NOMO-1 treated with DMSO at 0.1 percent for 48 hours (cell line): ENCODE data around the gene GLE1.
"Not testable (repeated sequence)": the region's sequence is repeated elsewhere in the genome, so short reads cannot be mapped to it uniquely, and the experiment has no call there.

Experiments used
- DNase-seq: peaks from one replicate; lab custom pipeline; 2025; ENCODE audit not compliant: unreplicated experiment; lab: John Stamatoyannopoulos, UW

The GLE1 gene

DNA sequence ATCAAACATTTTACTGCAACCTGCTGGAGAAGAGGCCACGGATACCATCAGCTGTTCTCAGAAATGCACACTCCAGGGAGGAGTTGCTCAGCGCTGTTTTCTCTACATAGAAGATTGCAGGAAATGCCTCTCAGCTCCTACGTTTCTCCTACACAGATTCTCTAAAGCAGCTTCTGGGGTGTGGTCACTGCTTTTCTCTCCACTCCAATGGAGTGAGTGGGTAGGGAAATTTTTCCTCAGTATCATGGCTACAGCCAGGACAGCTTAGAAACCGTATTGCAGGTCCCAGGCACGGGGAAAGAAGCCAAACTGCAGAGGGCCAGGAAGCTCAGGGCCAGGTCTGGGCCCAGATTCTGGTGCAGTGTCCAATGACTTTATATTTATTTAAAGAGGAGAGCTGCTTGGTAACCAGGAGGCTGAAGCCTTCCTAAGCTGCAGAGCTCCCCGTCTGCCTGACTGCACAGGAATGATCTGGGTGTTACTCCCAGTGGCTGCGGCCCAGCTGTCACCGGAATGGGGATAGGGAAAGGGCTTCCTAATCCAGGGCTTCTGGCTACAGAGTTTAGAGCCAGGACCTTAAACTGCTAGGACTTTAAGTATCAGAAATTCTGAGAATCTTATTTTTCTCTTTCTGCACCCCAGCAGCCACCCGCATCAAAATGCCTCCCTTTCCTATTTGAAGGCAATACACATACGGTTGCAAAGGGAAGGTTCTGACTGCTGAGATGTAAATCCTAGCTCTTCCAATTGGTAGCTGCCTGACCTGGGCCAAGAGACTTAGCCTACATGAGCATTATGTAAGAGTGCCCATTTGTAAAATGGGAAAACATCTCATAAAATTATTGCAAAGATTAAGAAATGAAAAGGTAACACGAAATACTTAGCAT lies 46.5 kb downstream of the GLE1 start:
- no peak for DNase-seq

DNA sequence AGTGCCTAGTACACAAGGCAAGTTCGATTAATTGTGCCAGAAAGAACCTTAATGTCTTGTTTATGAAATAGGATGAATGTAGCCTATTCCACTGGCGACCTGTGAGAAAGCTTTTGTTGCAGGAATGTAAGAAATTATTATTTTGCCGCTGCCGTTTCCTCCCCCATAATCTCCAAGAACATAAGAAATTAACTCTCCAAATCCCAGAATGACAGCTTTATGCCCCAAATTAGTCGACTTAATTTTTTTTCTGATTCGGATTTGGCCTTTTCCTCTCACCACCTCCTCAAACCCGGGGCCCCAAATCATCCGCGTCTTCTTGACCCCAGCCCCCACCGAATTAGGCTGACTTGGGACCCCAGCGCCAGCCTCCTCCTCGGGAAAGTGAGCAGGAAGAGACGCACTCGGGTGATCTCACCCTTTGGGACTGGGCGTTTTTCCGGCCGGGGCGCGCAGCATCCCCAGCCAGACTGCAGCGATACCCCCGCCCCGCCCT lies 47.2 kb downstream of the GLE1 start:
- DNase-seq: no peak

DNA sequence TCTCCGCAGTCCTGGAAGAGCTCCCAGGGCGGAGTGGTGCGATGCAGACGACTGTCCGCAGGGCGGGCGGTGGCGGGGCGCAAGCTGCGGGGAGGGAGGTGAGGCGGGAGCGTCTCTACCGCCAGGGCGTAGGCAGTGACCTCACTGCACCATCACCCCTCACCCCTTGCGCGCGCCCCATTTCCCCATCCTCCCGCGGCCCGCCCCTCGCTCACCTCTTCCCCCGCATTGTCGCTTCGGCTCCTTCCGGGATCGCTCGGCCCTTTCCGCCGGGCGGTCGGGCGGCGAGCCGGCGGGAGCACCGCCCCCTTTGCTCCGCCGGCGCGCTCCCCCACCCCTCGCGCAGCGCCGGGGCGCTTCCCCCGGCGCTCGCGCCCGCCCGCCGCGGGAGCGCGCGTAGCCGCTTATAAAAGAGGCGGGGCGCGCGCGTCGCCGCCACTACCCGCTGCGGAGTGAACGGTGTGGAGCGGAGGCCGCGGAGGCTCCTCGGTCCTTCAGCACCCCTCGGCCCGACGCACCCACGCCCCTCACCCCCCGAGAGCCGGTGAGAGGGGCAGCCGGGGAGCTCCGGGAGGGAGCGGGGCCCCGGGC lies 47.7 kb downstream of the GLE1 start, which contains the start of gene SPTAN1:
Gene SPTAN1, plus strand, starts transcription at position 435 of the 591 bp plus-strand sequence. CDS start 14,154 bp downstream, outside the sequence.
- peak; percentile 82 for DNase-seq

DNA sequence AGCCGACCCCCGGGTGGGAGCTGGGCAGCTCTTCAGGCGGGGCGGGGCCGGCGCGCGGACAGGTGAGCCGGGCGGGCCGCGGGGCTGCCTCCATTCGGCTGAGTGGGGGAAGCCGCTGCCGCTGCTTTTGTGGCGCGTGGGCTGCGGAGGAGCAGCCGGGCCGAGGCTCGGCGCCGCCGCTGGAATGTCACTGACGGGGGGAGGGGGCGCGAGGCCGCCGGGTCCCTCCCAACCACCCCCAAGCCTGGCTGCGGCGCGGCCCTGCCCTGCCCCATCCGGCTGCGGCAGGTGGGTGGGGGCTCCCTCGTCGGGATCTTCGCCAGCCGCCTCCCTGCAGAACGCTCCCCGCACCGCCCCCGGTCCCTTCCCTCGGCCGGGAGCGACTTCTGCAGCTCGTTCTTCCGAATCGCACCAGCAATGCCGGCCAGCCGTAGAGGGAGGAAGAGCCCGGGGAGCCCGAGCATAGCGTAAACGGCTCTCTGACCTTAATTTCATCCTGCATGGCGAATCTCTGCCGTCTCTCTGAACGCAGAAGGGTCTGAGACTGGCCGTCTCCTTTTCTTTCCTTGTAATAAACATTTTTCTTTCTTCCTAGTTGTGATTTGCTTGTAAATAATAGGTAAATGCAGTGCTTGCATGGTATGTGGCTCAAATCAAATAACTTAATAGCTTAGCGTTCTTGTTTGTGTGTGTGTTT lies 48.4 kb downstream of the GLE1 start:
- DNase-seq: peak; percentile 19

DNA sequence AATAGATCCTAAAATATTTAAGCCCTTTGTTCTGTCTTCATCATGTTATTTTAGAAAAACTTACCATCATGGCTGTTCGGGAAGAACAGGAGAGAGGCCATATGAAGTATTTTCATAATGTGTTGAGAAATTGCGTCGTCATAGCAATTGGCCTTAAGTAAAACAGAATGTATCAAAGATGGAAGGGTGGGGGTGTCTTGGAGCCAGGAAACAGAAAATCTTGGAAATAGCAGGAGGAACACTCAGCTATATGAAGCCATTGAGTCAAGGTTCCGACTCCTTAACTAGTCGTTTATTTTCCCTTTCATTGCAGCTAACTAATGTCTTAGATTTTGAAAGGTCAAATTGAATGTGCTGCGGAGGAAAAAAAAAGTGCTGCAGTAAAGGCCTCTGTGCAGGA lies 49.2 kb downstream of the GLE1 start:
- DNase-seq: no peak

DNA sequence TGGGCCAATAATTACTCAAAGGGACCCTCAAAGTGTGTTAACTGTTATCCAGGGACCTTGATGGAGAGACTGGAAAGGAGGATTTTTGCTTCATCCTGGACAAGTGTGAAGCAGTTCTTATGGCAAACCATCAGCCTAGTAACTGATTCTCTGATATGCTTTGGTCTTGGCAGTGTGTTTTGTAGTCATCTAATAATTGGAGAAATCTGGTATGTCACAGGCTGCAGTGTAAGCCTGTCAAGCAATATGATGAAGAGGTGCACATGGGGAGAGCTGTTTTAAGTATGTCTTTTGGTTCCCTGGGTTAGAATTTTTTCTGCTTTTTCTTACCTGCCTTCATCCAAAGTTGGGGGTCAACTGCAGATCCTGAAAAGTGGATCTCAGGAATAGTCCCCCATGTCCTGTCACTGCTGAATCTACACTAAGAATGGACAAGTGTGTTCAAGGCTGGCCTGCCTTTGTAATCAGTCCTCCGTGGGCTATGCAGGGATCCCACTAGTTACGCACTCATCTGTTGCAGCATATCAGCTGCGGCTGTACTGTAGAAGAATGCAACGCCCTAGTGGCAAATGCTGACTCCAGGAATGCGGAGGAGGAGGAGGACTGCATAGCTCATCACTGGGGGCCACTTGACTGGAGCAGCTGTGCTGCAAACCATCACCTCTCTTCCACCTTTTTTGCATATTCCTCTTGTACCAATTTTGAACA lies 49.8 kb downstream of the GLE1 start:
- no peak for DNase-seq

DNA sequence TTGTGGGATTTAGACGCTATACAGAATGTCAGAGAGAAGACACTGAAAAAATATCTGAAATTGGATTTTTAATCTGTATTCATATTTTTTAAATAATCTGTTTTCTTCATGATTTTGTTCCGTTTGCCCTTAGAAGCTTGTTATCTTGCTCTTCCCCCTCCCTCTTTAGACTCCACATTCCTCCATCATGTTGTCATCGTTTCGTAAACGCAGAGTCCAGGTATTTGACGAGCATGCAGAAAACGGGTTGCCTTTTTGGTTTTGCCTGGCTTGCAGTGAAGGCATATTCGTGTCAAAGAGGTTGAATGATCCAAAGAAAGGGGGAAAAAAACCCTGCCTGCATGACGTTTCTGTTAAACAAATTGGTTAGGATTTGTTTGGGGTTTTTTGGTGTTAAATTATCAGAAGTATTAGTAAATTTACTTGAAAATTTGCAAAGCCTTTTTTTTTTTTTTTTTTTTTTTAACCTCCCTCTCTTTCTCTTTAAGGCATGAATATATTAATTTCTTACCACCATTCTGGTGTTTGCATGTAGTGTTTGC lies 50.7 kb downstream of the GLE1 start:
- no peak for DNase-seq

DNA sequence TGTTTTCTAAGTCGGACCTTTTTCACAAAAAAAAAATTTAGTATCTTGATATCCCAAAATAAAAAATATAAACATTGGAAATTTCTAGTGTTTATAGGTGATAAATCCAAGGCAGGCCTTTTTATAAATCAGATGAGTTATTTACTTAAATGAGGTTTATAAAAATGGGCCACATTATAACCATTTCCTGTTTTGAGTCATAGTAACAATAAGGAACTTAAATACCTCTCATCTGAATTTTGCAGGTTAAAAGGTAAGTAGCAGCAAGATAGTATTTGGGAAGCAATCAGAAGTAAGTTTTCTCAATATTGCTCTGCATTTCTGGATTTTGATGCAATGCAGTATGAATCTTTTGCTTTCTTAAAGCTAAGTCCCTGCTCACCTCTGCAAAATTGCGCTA lies 51.8 kb downstream of the GLE1 start:
- no peak for DNase-seq

DNA sequence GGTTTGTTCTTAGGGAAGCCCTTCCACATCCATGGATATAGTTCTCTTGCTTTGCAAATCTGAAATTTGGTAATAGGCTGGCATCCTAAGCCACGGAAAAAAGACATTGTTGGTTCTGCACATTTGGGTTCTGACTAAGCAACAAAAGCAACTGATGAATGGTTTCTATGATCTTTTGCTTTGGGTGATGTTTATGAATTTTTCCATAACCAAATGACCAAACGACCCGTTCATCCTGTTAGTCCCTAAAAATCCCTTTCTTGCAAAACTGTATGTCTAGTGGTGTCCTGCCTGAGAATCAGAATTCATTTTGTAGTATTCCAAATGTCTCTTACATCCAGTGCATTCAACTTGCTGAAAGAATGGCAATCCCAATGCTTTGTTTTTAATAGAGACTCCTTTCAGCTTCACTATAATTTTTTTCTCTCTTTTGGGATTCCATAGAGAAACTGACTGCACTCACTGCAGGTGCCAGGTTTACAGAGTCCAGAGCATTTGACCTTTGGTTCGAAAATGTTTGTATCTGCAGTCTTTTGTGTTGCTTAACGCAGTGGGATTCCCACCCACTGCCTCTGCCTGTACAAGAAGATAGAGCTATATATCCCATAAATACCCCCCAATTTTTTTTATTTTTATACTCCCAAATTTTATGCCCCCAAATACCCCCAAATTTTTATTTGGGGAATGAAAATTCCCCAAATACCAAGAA lies 52.6 kb downstream of the GLE1 start:
- no peak for DNase-seq

DNA sequence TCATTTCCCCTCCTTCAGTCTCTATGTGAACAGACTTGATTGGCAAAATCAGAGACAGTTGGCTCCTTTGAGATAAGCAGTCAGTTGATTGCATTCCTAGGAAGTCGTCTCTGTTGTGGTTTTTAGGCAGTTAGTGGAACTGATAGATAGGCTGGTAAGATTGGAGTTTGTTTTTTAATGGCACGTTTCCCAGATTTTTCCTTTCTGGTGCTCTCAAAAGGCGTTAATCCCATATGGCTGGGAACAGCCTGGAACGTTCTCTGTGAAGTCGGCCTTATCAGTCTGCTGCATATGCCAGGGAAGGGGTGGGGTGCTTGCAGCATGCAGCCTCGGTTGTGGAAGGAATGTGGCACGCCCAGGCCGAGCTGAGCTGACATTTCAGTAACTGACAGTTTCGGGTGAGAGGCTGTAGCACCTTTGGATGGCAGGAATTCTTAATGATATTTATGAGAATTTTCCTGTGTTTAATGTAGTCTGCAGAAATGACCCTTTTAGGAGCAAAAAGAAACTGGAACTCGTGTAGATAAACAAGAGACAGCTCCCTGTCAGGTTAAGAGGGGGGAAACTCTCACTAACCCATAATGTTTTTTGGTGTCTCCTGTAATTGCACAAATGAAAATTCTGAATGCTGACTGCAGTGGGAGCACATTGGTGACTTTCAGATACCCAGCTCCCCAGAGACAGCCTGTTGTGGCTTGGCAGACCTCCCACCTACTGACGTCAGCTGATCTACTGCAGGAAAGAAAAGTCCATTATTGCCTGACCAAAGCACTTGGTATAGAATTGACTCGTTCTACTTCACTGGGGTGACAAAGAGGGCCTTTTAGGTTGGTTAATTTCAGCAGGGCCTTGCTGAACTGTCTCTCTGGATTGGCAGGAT lies 54.2 kb downstream of the GLE1 start:
- no peak for DNase-seq

DNA sequence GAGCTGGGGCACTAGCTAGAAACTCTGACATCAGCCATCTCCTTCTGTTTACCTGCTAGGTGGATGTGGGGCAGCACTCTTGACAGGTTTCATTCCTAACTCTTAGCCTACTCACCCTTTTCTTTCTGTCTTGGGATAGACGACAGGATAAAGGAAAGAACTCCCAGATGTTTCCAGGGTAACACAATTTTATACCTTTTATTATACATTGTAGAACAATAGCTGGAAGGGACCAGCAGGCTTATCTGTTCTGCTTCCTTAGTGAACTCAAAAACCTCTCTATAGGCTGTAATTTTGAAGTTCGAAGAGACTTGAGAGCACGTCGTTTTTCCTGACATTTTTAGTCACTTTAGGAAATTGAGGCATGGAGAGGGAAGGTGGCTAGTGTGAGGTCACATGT lies 61.1 kb downstream of the GLE1 start:
- no peak for DNase-seq

DNA sequence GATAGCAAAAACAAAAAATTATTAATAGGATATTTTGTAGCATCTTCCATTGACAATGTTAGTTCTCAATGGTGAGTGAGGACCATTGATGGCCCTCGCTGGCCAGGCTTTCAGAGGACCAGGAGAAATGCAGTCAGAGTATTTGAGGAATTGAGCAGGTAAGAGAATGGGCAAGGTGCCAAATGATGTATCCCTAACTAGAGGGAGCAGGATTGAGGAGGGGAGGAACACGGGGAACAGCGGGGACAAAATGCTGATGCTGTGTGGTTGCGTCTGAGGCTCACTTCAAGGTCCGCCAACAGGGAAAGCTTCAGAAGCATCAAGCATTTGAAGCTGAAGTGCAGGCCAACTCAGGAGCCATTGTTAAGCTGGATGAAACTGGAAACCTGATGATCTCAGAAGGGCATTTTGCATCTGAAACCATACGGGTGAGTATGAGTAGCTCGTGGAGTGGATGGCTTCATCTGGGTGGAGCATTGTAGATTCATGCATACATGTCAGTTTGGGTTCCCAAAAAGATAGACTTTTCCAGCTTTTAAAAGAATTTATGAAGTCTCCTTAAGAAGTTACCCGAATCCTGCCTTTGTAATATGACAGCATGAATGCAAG lies 64.1 kb downstream of the GLE1 start:
- DNase-seq: no peak

DNA sequence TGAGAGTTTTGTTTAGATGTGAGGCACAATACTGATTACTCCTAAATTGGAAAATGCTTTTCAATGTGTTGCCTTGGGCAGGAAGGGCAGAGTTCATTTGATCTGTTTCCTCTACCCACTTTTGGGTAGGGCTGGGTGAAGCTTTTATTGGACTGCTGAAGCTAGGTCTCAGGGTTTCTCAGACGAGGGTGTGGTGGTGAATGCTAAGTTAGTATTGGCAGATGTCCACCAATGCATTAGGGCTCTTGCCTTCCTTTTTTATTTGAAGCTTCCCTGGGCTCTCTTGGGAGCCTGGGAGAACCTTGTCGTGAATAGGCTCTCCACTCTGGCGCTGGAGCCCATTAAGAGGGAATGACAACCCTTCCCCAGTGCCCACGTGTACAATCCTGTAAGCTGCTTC lies 71.0 kb downstream of the GLE1 start:
- no peak for DNase-seq

DNA sequence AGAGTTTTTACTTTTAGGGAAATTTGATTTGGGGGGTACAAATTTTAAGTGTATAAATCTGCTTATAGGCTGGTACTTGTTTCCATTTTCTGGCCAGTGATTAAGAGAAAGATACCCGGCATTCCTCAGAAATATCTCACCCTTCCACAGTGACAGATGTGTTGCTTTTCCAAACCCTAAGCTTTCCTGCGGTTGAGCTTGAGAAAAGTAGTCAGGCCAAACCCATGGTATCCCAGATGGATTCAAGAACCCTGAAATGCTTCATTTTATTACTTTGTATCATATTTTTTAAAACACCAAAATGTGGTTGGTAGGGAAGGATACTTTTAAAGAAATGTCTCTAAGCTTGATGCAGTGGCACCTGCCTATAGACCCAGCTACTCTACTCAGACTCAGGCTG lies 71.4 kb downstream of the GLE1 start:
- DNase-seq: no peak

DNA sequence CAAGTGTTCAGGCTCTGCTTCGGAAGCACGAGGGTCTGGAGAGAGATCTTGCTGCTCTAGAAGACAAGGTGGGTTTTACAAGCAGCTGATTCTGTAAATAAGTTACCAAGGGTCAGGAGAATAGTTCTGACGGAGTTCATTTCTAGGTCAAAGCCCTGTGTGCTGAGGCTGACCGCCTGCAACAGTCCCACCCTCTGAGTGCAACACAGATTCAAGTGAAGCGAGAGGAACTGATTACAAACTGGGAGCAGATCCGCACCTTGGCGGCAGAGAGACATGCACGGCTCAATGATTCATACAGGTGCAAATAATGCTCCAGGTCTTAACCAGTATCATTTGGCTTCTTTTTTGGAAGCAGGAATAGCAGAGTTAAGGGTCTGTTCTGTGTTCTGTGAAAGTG lies 72.7 kb downstream of the GLE1 start:
- DNase-seq: no peak

DNA sequence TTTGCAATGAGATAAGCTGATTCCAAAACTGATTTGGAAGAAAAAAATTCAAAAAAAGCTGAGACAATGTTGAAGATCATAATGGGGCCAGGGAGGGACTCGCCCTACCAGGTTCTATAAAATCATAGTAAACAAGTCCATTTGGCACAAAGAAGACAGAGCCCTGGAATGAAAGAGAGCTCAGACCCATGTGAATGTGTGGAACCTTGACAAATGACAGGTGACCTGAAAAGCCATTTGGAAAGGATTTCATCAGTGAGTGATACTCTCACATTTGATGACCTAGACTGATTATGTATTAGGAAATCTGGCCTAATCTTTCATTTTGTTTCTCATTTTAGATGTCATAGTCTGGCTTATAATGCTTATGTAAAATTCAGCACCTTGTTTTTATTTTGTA lies 74.7 kb downstream of the GLE1 start:
- DNase-seq: no peak

DNA sequence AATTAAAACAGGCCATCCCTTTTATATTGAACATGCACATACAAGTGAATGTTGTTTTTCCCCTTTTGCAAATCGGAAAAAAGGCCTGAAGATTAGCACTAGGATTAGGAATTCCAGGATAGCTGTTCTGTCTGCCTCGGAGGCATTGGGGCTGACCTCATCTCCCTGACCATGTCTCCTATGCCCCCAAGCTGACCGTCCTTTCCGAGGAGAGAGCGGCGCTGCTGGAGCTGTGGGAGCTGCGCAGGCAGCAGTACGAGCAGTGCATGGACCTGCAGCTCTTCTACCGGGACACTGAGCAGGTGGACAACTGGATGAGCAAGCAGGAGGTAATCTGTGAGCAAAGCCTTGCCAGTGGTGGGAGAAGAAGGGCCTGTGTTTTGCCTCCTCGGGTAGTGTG lies 76.2 kb downstream of the GLE1 start:
- no peak for DNase-seq

DNA sequence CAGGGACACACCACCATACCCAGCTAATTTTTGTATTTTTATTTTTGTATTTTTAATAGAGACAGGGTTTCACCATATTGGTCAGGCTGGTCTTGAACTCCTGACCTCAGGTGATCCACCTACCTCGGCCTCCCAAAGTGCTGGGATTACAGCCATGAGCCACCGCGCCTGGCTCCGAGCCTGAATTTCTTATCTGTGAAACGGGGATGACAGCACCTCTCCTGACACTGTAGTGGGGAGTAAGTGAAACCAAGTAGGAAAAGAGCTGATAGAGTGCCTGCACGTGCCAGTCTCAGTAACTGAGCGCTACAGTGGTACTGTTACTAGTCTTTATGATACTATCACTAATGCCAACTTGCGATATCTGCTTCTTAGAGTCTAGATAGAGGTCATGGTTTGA lies 80.6 kb downstream of the GLE1 start:
- not testable (repeated sequence) for DNase-seq

DNA sequence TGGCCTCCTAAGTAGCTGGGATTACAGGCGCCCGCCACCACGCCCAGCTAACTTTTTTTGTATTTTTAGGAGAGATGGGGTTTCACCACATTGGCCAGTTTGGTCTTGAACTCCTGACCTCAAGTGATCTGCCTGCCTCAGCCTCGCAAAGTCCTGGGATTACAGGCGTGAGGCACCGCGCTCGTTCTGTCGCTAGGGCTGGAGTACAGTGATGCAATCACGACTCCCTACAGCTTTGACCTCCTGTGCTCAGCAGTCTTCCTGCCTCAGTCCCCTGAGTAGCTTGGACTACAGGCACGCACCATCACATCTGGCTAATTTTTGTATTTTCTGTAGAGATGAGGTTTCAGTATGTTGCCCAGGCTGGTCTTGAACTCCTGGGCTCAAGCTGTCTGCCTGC lies 82.4 kb downstream of the GLE1 start:
- not testable (repeated sequence) for DNase-seq
